ENCODE results near the gene FETUB.
"Not testable (repeated sequence)": the region's sequence is repeated elsewhere in the genome, so short reads cannot be mapped to it uniquely, and the experiment has no call there.

Gene FETUB

DNA sequence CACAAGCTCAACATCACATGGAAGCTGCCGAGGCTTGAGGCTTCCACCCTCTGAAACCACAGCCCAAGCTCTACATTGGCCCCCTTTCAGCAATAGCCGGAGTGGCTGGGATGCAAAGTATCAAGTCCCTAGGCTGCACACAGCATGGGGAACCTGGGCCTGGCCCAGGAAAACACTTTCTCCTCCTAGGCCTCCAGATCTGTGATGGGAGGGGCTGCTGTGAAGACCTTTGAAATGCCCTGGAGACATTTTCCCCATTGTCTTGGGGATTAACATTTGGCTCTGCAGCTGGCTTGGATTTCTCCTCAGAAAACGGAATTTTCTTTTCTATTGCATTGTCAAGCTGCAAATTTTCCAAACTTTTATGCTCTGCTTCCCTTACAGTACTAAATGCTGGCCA, 43.8 kb downstream of the FETUB start:
- DNase-seq: no peak

DNA sequence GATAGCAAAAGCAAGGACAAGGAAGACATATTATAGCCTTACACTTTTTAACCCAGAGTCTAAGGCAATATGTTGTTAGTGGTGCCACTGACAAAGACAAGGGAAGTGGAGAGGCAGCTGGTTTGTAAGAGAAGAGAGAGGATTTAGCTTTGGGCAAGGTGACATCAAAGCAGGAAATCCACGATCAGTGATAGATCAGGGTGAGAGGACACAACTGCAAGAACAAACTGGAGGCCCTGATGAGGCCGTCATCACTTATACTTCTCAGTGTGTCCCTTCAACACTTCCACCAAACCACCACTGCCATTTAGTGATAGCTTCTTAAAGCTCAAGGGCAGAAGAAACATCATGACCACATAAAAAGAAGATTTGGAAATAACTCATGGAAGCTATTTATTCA, 46.3 kb downstream of the FETUB start:
- not testable (repeated sequence) for DNase-seq

DNA sequence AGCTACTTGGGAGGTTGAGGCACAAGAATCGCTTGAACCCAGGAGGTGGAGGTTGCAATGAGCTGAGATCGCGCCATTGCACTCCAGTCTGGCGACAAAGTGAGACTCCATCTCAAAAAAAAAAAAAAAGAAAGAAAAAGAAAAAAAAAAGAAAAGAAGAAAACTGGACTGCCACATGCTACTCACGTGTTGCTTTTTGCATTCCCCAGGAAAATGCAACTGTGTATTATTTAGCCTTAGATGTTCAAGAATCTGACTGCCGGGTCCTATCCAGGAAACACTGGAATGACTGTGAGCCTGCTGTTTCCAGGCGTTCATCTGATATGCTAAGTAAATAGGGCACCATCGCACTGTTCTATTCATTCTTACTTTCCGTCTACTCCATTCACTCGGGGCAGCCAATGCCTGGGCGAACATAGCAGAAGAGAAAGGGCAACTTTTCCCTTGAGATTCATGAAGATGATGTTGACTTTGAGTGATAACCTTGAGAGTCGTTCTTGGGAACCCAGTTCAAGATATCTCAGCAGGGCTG, 47.0 kb downstream of the FETUB start:
- DNase-seq: no peak

GRCh38 chr3:186690304-186690703, 50.1 kb downstream of the FETUB start:
- not testable (repeated sequence) for DNase-seq

GRCh38 chr3:186691676-186692075, 51.5 kb downstream of the FETUB start:
- DNase-seq: no peak

DNA sequence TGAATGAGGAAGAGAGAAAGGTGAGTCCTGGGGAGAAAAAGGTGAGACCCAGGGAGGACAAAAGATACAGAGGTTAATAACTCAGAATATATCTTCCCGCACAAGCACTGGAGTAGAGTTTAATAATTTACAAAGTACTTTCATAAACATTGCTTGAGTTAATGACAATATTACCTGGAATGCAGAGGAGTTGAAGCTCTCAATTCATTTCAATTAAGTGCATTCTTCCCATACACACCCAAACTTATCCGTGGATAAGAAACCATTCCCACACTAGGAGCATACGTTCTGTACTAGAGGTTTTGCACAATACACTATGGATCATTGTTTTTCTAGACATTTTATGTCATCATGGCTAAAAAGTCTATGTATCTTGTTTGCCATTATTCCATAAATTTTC, 53.6 kb downstream of the FETUB start:
- DNase-seq: no peak

DNA sequence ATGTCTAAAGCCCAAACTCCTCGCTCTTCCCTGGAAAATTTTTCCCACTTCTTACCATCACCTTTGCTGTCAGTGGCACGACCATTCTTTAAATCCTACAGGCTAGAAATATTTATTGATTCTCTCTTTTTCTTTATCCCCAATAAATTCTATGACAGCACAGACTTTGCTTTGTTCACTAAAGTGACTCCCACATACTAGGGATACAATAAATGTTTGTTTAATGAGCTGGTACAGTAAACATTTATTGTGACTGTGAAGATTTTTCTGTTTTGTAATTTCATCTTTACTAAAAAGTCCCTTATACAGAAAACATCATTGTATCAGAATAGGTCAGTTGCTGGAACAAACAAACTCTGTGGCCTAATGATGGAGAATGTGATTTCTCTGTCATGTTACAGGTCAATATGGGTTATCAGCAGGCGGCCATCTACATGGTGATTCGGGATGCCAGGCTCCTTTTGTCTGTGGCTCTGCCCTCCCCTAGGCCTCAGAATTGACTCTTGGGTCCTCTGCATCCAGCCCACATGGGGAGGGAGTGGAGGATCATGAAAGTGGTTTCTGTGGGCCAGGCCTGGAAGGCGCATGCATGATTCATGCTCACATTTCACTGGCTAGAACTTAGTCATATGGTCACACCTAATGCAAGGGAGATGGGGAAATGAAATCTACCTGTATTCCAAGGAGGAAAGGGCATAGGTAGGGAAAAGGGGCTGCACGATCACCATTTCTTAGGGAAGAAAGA, 54.3 kb downstream of the FETUB start:
- no peak for DNase-seq

DNA sequence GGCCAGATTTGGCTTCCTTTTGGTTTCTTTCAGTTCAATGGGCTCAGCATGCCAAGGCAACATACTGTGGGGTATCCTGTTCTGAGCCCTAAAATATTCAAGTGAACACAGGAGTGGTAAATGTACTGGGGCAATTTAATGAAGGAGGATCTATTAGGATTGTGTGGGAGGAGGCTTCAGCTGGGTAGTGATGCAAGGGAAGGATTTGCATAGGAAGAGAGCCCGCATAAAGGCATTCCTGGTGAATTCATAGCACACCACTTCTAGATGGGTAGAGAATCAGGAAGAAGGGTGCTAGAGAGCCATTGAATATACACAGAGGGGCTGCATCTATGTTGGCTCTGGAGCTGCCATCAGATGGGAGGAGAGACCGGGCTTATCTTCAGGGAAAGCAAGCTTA, 56.3 kb downstream of the FETUB start:
- DNase-seq: no peak

DNA sequence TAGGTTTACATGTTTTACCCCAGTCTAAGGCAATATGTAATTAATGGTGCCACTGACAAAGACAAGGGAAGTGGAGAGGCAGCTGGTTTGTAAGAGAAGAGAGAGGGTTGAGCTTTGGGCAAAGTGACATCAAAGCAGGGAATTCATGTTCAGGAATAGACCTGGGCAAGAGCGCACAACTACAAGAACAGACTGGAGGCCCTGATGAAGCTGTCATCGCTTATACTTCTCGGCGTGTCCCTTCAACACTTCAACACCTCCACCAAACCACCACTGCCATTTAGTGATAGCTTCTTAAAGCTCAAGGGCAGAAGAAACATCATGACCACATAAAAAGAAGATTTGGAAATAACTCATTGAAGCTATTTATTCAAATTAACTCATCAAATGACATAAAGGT, 57.3 kb downstream of the FETUB start:
- DNase-seq: no peak

- no peak for DNase-seq
Observed at GRCh38 chr3:186700267-186700666, 60.1 kb downstream of the FETUB start.

DNA sequence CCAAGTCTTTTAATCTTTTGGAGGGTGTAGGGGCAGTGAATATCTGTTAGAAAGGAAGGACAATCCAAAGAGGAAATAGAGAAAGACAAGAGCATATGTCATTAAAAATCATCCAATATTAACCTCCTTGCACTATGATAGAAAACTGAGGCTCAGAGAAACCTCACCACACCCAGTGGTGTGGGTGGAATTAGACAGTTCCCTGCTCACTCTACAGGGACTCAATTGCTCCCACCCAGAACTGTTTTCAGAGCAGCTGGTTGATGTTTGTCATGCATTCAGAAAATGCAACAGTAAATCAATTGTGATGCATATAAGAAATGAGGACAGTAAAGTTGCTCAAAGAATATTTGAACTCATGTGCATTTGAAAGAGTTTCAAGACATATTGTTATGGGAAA, 62.3 kb downstream of the FETUB start:
- DNase-seq: not testable (repeated sequence)

Measured in stimulated activated CD4-positive, alpha-beta T cell treated with anti-CD3 and anti-CD28 coated beads, Interleukin-15, amount 100 ng/mL, for 24 hours (primary cell).